GM12891 (cell line): ENCODE results near the gene SLC22A13.

Source experiments
- POLR2AphosphoS5 ChIP-seq: IDR thresholded peaks from 2 replicates; pipeline ENCODE4 v1.6.1; 2011; ENCODE audit warnings: low read depth, low read length, control low read depth
- SPI1 ChIP-seq: IDR thresholded peaks from 2 replicates; pipeline ENCODE4 v1.6.1; 2011; ENCODE audit warnings: low read depth, low read length, control low read depth

DNA sequence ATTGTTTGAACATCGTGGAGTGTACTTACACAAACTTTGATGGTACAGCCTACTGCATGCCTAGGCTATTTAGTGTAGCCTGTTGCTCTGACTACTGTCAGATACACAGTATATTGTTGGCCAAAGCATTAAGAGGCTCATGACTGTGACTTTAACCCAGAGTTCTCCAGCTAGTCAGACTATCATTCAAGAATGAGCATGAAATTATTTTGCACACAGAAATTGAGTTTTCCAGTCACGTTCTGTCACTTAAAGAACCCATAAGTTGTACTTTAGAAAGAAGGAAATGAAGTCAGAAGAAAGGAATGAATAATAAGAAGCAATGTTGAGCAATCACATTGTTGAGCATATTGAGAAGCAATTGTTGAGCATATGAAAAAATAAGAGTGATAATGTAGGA lies 37.6 kb upstream of the SLC22A13 start:
- TF ChIP-seq POLR2AphosphoS5, result no peak
- no peak for TF ChIP-seq SPI1
